Testis (tissue), 2 donors: Measurements from ENCODE around the gene UBB.

ENCODE experiments used
- POLR2A ChIP-seq: fragments of 450-650 bp; IDR thresholded peaks from one replicate; pipeline ENCODE4 v1.6.1; 2017; ENCODE audit warnings: antibody characterized with exemption, mild to moderate bottlenecking, moderate library complexity
- TF ChIP-seq, protein P1 (sequence below), 3 experiments: fragments of 450-650 bp in 2 of 3; fragments of 200-600 bp in 1 of 3; sonication (generic) in 1 of 3; IDR thresholded peaks; one replicate each; pipeline ENCODE4 v1.5.1; 2016 to 2019; ENCODE audit warnings: antibody characterized with exemption in 3 of 3, mild to moderate bottlenecking in 2 of 3, moderate library complexity in 1 of 3

DNA sequence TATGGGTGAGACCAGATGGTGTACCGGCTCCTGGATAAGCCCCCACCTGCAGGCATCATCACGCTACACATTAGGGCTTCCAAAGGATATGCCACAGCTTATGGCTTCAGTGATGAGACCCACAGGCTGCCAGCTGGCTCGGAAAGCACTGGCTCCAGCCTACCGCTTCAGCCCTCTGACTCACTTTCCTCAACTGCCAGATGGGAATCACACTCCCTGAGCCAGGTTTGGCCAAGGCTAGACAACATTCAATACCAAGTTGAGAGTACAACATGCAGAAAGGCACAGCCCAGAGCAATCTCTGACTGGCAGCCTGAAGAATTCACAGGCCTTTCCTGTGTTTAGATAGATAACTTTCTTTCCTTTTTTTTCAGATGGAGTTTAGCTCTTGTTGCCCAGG lies 37.9 kb upstream of the UBB start:
- TF ChIP-seq, protein P1, sequence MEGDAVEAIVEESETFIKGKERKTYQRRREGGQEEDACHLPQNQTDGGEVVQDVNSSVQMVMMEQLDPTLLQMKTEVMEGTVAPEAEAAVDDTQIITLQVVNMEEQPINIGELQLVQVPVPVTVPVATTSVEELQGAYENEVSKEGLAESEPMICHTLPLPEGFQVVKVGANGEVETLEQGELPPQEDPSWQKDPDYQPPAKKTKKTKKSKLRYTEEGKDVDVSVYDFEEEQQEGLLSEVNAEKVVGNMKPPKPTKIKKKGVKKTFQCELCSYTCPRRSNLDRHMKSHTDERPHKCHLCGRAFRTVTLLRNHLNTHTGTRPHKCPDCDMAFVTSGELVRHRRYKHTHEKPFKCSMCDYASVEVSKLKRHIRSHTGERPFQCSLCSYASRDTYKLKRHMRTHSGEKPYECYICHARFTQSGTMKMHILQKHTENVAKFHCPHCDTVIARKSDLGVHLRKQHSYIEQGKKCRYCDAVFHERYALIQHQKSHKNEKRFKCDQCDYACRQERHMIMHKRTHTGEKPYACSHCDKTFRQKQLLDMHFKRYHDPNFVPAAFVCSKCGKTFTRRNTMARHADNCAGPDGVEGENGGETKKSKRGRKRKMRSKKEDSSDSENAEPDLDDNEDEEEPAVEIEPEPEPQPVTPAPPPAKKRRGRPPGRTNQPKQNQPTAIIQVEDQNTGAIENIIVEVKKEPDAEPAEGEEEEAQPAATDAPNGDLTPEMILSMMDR (IDR thresholded peaks at IDR 0.05) = no peak
- no peak for TF ChIP-seq POLR2A
